EH (cell line): ENCODE measurements around the gene CD27.
"Not testable (repeated sequence)": the region's sequence is repeated elsewhere in the genome, so short reads cannot be mapped to it uniquely, and the experiment has no call there.

Experiments used
- DNase-seq: peaks from one replicate; pipeline ENCODE4 v3.0.0-alpha.2; 2015; ENCODE audit warnings: low read depth

The CD27 gene

GRCh38 chr12:6461401-6462233 is 16.9 kb downstream of the CD27 start:
- DNase-seq: peak; percentile 16

DNA sequence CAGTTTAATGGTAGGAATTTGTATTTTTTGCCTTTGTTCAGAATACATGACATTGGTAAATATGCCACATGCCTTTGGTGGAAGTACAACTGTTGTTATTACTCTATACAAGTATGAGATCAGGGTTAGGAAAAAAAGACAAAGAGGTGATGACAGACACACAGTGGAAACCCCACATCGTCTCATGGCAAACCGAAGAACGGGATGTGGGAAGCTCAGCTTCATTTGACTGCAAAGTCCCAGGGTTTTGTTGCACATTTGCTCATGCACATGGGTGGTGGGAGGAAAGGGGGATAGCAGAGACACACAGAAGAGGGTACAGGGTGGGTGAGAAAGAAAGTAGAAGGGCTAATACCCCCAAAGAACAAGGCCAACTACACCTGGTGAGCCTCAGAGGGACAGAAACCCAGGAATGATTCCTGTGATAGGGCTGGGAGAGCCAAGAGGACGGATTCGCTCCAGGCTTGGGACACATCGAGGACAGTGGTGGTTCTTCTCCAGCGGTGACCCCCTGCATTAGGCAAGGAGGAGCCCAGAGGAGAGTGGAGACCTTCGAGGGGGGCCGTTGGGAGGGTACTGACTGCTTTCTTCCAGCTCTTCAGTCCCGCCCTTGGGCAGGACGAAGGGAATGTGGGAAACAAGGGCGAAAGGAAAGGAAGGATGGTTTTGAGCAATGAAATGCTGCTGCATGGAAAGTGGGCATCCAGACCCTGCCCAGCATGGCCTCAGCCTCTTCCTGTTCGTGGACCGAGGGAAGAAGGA is 17.7 kb downstream of the CD27 start:
- no peak for DNase-seq

DNA sequence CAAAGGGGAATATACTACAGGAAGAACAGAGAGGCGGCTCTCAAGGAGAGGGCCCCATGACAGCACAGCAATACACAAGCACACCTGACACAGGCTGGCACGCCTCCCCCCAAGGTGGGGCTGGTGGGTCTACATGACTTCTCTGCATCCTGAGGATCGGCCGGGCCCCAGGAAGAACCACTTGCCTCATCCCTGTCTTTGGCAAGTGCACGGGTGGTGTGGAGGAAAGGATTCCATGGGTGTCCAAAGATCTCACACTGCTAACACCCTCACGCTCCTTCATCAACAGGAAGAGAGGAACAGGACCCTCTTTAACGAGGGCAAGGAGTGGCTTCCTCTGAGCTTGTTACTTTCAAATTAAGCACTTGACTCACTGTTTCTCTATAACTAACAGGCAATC is 18.5 kb downstream of the CD27 start:
- DNase-seq: no peak

DNA sequence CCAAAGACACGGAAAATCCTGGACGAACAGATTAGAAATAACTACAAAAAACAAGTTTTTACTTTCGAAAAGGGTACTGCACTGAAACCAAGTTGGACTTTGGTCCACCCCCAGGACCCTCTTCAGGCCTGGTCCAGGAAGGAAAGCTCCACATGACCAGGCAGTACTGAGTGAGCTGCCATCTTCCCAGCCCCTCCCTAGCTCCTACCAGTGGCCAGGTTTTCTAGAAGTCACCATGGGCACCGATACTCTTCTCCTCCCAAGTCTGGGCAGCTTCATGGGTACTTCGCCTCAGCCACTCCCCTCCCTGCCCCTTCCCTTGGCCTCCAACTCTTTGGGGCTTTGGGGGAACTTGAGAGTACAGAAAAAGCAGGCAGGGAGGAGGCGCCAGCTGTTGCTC is 19.1 kb downstream of the CD27 start:
- no peak for DNase-seq

- DNase-seq: no peak
These were observed 19.8 kb downstream of the CD27 start for GRCh38 chr12:6464531-6464930.

DNA sequence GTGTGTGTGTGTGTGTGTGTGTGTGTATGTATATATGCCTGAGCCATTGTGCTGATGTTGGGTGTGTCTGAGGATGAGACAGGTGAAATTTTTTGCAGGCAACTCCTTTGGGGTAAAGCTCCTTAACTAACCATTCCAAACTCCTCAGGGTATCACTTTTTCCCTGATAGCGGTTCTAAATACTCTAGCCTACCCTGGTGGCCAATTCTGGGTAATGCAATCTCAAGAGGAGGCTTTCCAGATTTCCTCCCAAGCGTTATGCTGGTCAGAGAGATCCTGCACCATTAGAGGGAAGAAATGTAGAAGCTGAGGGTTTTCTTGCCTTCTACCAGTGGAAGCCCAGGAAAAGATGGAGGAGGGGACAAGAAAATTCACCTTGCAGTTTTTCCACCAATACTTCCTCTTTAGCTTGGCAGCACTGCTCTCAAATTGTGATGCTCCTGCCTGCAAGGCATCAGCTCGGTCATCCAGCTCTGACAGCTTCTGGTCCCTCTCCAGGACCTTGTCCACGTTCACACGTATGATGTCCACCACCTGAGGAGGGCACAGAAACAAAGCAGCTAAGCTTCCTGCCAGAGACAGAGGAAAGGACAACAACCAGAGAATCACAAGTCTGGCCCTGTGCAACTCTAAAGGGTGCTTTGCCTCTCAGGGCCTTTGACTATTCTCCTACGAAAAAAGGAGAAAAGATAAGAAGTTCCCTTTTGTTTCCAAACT is 20.9 kb downstream of the CD27 start:
- DNase-seq: peak; percentile 75

DNA sequence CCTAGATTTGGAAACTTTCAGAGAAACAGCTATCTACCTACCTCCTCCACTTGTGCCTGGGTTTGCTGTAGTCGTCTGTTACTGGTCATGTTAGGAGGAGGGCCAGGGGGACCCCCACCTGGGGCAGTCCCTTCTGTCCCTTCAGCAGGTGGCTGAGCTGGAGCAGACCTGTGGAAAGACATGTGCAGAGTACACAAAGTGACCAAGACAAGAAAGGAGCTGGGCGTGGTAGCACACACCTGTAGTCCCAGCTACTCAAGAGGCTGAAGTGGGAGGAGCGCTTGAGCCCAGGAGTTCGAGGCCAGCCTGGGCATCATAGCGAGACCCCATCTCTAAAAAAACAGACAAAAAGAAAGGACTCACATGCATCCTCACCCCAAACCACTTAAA is 21.4 kb downstream of the CD27 start:
- no peak for DNase-seq

- not testable (repeated sequence) for DNase-seq
These were observed 22.0 kb downstream of the CD27 start for GRCh38 chr12:6466751-6467150.

GRCh38 chr12:6467571-6468282 is 23.0 kb downstream of the CD27 start:
- not testable (repeated sequence) for DNase-seq

DNA sequence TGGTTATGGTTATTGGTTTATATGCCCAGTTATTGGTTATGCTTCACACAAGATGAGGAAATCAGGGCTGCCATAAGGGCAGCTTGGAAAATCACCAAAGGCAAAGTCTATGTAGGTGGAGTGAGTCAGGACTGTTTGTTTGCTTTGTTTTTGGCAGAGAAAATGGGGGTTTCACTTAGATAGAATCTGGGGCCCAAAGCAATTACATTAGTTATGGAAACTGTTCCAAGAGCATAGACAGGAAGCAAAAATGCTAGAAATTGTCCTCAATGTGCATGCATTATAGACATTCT is 23.5 kb downstream of the CD27 start:
- DNase-seq: peak; percentile 18

DNA sequence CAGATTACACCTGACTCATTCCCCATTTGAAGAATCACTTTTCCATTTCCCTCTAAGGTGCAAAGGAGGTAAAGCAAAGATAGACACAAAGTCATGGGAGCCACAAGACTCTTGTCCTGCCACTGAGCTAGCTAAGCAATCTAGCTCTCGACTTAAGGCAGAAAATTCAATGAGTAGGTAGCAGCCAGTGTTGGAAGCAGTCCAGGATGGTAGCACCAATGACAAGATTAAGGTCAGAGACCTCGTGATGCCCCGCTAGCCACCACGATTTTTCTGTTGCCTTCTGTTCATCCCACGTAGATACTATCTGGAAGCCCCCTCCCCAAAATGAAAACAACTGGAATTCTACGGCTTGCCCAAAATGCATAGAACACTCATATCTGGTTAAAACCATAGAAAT is 24.3 kb downstream of the CD27 start:
- DNase-seq: no peak

DNA sequence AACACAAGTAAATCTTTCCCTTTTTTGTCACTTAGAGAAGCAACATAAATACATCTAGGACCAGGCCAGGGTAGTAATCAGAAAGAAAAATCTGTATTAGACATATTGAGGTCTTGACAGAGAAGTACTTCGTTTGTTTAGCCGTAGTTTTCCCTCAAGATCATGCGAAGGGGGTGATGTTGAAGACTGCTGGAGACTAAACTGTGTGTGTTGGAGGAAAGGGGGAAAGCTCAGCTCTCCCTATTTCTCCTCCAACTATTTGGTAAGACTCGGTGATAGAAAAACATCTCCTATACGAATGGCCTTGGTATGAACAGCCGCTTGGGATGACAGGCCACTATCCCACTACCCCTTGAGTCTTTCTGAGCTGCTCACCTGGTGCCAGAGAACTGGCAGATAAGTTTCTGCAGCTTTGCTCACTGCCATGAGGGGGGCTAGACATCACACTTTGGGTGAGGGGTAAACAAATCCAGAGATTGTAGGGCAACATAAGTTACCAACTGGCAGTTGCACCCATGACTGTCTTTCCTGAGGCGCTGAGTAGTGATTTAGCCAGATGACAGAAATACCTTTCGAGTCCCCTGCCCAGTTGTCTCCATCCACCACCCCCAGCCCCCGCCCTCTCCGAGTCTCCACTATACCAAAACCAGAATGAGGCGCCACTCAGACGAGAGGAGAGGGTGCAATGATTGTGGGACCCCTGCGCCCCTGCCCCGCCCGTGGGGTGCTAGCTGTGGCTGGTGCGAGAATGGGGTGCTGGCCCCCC is 25.0 kb downstream of the CD27 start:
- peak; percentile 26 for DNase-seq

- DNase-seq: peak; percentile 98
These were observed 25.8 kb downstream of the CD27 start, which contains the start of gene VAMP1 for GRCh38 chr12:6470375-6471163. VAMP1 (minus strand) TSS chr12:6470677; CDS start chr12:6470531, 146 bp downstream.

- DNase-seq: peak; percentile 33
These were observed 27.2 kb downstream of the CD27 start for GRCh38 chr12:6471989-6472360.

DNA sequence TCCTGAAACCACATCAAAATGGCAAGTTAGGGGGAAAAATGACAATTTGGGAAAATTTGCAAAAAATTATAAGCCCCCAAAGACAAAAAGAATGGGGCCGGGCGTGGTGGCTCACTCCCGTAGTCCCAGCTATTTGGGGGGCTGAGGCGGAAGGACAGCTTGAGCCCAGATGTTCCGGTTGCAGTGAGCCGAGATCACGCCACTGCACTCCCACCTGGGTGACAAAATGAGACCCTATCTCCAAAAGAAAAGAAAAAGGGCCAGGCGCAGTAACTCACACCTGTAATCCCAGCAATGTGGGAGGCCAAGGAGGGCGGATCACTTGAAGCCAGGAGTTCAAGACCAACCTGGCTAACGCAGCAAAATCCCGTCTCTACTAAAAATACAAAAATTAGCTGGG is 27.7 kb downstream of the CD27 start:
- DNase-seq: no peak

GRCh38 chr12:6475233-6475975 is 30.6 kb downstream of the CD27 start:
- not testable (repeated sequence) for DNase-seq

DNA sequence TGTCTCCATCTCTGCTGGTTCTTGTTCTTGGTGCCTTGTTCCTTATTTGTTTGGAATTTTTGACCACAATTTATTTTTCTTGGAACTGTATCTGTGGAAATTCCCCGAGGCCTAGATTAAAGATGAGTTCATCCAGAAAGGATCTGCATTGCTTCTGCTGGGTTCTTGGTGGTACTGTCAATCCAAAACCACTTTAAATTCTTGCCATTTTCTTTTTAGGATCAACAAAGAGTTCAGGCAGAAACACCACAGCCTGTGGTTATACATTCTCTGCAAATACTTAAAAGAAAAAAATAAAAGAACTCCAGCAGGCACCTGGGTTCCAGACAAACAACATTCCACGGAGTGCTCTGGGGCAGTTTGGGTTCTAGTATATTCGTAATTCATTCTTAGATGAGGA is 31.7 kb downstream of the CD27 start:
- peak; percentile 96 for DNase-seq

GRCh38 chr12:6477601-6478377 is 33.0 kb downstream of the CD27 start:
- DNase-seq: not testable (repeated sequence)

DNA sequence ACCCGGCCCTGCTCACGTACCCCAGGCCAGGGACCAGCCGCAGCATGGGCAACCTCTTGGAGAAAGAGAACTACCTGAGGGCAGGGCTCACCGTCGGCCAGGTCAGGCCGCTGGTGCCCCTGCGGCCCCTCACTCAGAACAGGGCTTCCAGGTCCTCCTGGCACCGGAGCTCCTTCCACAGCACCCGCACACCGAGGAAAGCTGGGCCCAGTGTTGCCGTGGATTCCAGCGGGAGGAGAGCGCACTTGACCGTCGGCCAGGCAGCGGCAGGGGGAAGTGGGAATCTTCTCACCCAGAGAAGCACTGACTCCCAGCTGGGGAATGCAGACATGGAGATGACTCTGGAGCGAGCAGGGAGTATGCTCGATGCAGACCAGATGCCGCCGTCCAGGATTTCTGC is 33.7 kb downstream of the CD27 start:
- peak; percentile 92 for DNase-seq
